Neuronal stem cell (in vitro differentiated cells): ENCODE measurements around the gene ZNF692.
A peak's percentile ranks its signal among the peaks of the same experiment; 100 is the strongest.

Experiments used
- DNase-seq: peaks from one replicate; pipeline ENCODE4 v3.0.0-alpha.2; 2013; ENCODE audit warnings: low spot score
- H2AFZ ChIP-seq: one replicate; pipeline ENCODE4 v1.6.1; 2013; ENCODE audit warnings: mild to moderate bottlenecking, low read length, inconsistent platforms
- H2AK5ac ChIP-seq: 2 replicates; pipeline ENCODE4 v1.6.1; 2013; ENCODE audit warnings: low read depth, mild to moderate bottlenecking, inconsistent platforms, low read length, moderate library complexity, mixed read lengths
- H2BK120ac ChIP-seq: 2 replicates; pipeline ENCODE4 v1.6.1; 2013; ENCODE audit warnings: low read depth, mild to moderate bottlenecking, inconsistent platforms, low read length, moderate library complexity, mixed read lengths
- H2BK12ac ChIP-seq: one replicate; pipeline ENCODE4 v1.6.1; 2013; ENCODE audit warnings: low read length, inconsistent platforms
- H2BK15ac ChIP-seq: 2 replicates; pipeline ENCODE4 v1.6.1; 2013; ENCODE audit warnings: mild to moderate bottlenecking, low read length, inconsistent platforms, mixed read lengths
- H2BK5ac ChIP-seq: one replicate; pipeline ENCODE4 v1.6.1; 2013; ENCODE audit warnings: inconsistent platforms, mild to moderate bottlenecking, low read length, moderate library complexity
- H3K14ac ChIP-seq: one replicate; pipeline ENCODE4 v1.6.1; 2013; ENCODE audit warnings: low read length, inconsistent platforms
- H3K18ac ChIP-seq: 2 replicates; pipeline ENCODE4 v1.6.1; 2013; ENCODE audit warnings: low read length, inconsistent platforms
- H3K23ac ChIP-seq: 2 replicates; pipeline ENCODE4 v1.6.1; 2013; ENCODE audit warnings: low read depth, mild to moderate bottlenecking, mixed read lengths, low read length, inconsistent platforms; ENCODE audit not compliant: poor library complexity
- H3K27ac ChIP-seq: replicated peaks from 3 replicates; pipeline ENCODE4 v1.5.1; 2013; ENCODE audit warnings: low read length, inconsistent platforms
- H3K27me3 ChIP-seq, 3 experiments: 2 replicates each; pipeline ENCODE4 v1.6.1; 2013; ENCODE audit warnings: low read length in 3 of 3, mild to moderate bottlenecking in 2 of 3, inconsistent platforms in 1 of 3, low read depth in 1 of 3, mixed read lengths in 1 of 3, moderate library complexity in 1 of 3; ENCODE audit not compliant: control insufficient read depth in 3 of 3, insufficient read depth in 3 of 3
- H3K36me3 ChIP-seq, 2 donors: replicated peaks in 1 of 2; 2 replicates each; pipeline ENCODE4 v1.6.1; 2013; ENCODE audit warnings: low read length in 2 of 2; ENCODE audit not compliant: control insufficient read depth in 2 of 2, insufficient read depth in 2 of 2
- H3K4ac ChIP-seq: 2 replicates; pipeline ENCODE4 v1.6.1; 2013; ENCODE audit warnings: inconsistent platforms, mild to moderate bottlenecking, low read length, moderate library complexity
- H3K4me1 ChIP-seq, 2 donors: 1 replicate in 1 of 2; 2 replicates in 1 of 2; pipeline ENCODE4 v1.6.1; 2013; ENCODE audit warnings: low read length in 2 of 2, low read depth in 1 of 2; ENCODE audit not compliant: control insufficient read depth in 2 of 2, insufficient read depth in 1 of 2
- H3K4me2 ChIP-seq: one replicate; pipeline ENCODE4 v1.6.1; 2013; ENCODE audit warnings: mild to moderate bottlenecking, low read length, inconsistent platforms; ENCODE audit not compliant: insufficient read depth, poor library complexity, severe bottlenecking
- H3K4me3 ChIP-seq, 2 donors: 2 replicates each; pipeline ENCODE4 v1.5.1; 2013; ENCODE audit warnings: low read length in 2 of 2, mild to moderate bottlenecking in 2 of 2, inconsistent platforms in 1 of 2, moderate library complexity in 1 of 2
- H3K79me1 ChIP-seq: one replicate; pipeline ENCODE4 v1.6.1; 2013; ENCODE audit warnings: low read depth, mild to moderate bottlenecking, inconsistent platforms, low read length, moderate library complexity
- H3K9ac ChIP-seq: one replicate; pipeline ENCODE4 v1.6.1; 2013; ENCODE audit warnings: mild to moderate bottlenecking, low read depth, low read length, inconsistent platforms; ENCODE audit not compliant: poor library complexity
- H3K9me3 ChIP-seq, 2 donors: replicated peaks in 1 of 2; 2 replicates each; pipeline versions ENCODE3 to v1.6.1; 2013; ENCODE audit warnings: low read length in 2 of 2, mild to moderate bottlenecking in 2 of 2, inconsistent platforms in 1 of 2, low read depth in 1 of 2, mixed read lengths in 1 of 2, moderate library complexity in 1 of 2; ENCODE audit not compliant: control insufficient read depth in 2 of 2, insufficient read depth in 1 of 2
- H4K8ac ChIP-seq: one replicate; pipeline ENCODE4 v1.6.1; 2013; ENCODE audit warnings: low read depth, mild to moderate bottlenecking, inconsistent platforms, low read length, moderate library complexity
- H4K91ac ChIP-seq: one replicate; pipeline ENCODE4 v1.6.1; 2013; ENCODE audit warnings: low read length, low read depth, mild to moderate bottlenecking, inconsistent platforms; ENCODE audit not compliant: poor library complexity
- WGBS, 2 donors: extraction: QIAGEN DNeasy Blood & Tissue Kit; methylation state at CpG; one replicate each; pipeline ENCODE4 v1.1.7; 2013; ENCODE audit warnings: missing lambda C conversion rate in 2 of 2, mixed read lengths in 1 of 2; ENCODE audit not compliant: insufficient read length in 2 of 2, insufficient replicate concordance in 1 of 2; ENCODE audit errors: extremely low coverage in 2 of 2; 5-methylcytosine and 5-hydroxymethylcytosine counted together

Gene ZNF692

DNA sequence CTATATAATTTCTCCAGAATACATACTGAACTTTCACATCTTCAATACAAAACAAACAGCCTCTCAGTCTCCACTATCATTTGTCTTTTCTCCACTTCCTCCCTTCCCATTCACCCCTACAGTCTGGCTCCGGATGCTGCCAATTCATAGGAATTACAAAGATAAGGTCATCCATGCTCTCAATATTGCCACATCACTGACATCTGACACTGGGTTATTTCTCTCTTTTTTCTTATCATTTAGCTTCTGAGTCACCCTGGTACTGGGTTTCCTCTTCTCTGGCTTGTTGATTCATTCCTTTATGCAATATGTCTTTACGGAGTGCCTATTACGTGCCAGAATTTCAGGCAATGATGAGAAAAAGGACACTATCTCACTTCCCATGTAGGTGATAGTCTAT lies 30.0 kb downstream of the ZNF692 start:
- Histone ChIP-seq H2AFZ (no peak overlapping the region), H2BK5ac (no peak overlapping the region), H4K8ac (no peak overlapping the region), H3K9ac (no peak overlapping the region), H3K18ac (no peak overlapping the region), H3K4me3 (no peak overlapping the region), H3K4me2 (no peak overlapping the region), H3K27ac (no peak overlapping the region), H3K4me1 (peaks cover 8 to 13% of the 10 kb centered on the region in 2 donors), H2BK15ac (no peak overlapping the region), H2BK12ac (no peak overlapping the region), H3K27me3 (no peaks in the 10 kb centered on the region), H2AK5ac (no peak overlapping the region), H3K79me1 (peaks cover 11% of the 10 kb centered on the region), H3K4ac (no peak overlapping the region), H4K91ac (no peak overlapping the region), H3K9me3 (no peaks in the 10 kb centered on the region), H2BK120ac (no peak overlapping the region), H3K14ac (no peak overlapping the region), H3K23ac (no peak overlapping the region), H3K36me3 (peaks cover 6 to 10% of the 10 kb centered on the region in 2 donors)
- no peak for DNase-seq
- no CpG with 5 or more reads among the region's 3 CpGs for WGBS, 2 donors

DNA sequence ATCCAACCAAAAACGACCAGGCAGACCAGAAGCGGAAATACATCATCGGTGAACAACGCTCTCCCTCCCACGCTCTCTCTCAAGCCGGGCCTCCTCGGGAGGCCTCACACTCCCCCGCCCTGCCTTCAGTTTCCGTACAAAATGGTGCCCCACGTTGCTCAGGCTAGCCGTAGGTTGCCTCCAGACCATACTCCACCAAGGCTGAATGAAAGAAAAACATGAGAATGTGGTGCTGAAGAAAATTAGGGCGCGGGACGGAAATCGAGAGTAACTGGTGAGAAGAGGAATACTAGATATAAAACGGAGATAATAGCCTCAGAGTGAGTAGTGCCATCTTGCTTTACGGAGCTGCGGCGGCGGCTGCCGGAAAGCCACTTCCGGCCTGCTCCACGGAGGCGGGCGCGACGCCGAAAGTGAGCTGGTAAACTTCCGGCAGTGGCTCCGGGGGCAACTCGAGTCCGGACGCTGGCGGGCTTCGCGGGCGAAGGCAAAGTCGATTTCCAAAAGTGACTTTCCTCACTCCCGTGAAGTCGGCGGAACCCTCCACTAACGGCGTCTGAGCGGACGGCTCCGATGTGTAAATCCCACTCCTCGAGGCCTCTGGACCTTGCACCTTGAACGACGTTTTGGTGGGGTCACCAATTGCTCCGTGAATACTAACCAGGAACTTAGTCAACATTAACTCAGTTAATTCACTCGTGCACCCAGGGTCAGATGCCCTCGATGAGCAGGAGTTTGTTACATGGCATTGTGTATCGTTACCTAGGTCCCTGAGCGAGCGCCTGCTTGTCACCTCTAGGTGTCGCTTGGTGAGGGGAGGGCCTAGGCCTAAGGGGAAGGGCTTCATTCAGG lies 32.8 kb downstream of the ZNF692 start, which contains the start of gene SH3BP5L:
Gene SH3BP5L, minus strand, starts transcription at position 7 of the 852 bp plus-strand sequence. CDS start 980 bp downstream, outside the sequence.
- H2BK15ac ChIP-seq, result no peak within 1 kb of the TSS
- WGBS, 2 donors, result no CpG with 5 or more reads among the region's 56 CpGs
- peak within 1 kb of the TSS; percentile 75 for H3K4me2 ChIP-seq

DNA sequence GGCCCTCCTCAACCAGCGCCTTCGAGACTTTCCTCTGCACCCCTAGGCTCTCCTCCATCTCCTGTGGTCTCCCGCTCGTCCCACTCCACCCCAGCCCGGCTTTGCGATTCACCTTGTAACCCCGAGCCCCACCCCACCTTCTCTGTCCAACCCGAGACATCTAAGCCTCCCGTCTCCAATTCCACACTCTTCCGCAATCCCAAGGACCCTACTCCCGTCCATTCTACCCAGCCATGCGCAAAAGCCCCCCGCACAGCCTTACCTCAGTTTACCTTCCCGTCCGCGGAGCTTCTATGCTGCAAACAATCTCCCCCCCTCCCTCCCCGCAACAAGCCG lies 33.3 kb downstream of the ZNF692 start:
- H3K4me3 ChIP-seq, result peak overlapping the region; percentile 71 to 92
- H3K36me3 ChIP-seq, result peaks cover 18 to 39% of the 10 kb centered on the region in 2 donors
- no peak overlapping the region for H2BK120ac ChIP-seq
- H2AFZ ChIP-seq, result peak overlapping the region; percentile 96
- H3K9ac ChIP-seq, result peak overlapping the region; percentile 87
- peaks cover 8 to 13% of the 10 kb centered on the region in 2 donors for H3K4me1 ChIP-seq
- H3K18ac ChIP-seq, result peak overlapping the region; percentile 91
- no peaks in the 10 kb centered on the region for H3K9me3 ChIP-seq
- H3K4me2 ChIP-seq, result peak overlapping the region; percentile 75
- peak overlapping the region; percentile 28 for H2AK5ac ChIP-seq
- peak overlapping the region; percentile 49 for H3K23ac ChIP-seq
- H4K8ac ChIP-seq, result no peak overlapping the region
- H3K27me3 ChIP-seq, result no peaks in the 10 kb centered on the region
- DNase-seq, result no peak
- no peak overlapping the region for H3K4ac ChIP-seq
- H2BK5ac ChIP-seq, result peak overlapping the region; percentile 30
- no peak overlapping the region for H3K27ac ChIP-seq
- H2BK12ac ChIP-seq, result no peak overlapping the region
- H3K14ac ChIP-seq, result no peak overlapping the region
- no CpG with 5 or more reads among the region's 18 CpGs for WGBS, 2 donors
- peaks cover 18% of the 10 kb centered on the region for H3K79me1 ChIP-seq
- H4K91ac ChIP-seq, result no peak overlapping the region
- no peak overlapping the region for H2BK15ac ChIP-seq

More for the DNA sequence above, 32.8 kb downstream of the ZNF692 start, which contains the start of gene SH3BP5L:
- H3K9me3 ChIP-seq, result no peaks in the 10 kb centered on the region
- H3K4me3 ChIP-seq, result peak within 1 kb of the TSS; percentile 71 to 92
- H2BK5ac ChIP-seq, result peak within 1 kb of the TSS; percentile 30
- no peak within 1 kb of the TSS for H4K8ac ChIP-seq
- peak within 1 kb of the TSS; percentile 93 for H3K18ac ChIP-seq
- no peak within 1 kb of the TSS for H3K4ac ChIP-seq
- peaks cover 18% of the 10 kb centered on the region for H3K79me1 ChIP-seq
- H3K23ac ChIP-seq, result peak within 1 kb of the TSS; percentile 49
- H2AFZ ChIP-seq, result peak within 1 kb of the TSS; percentile 96
- H3K27ac ChIP-seq, result peak within 1 kb of the TSS; percentile 79
- H2AK5ac ChIP-seq, result peak within 1 kb of the TSS; percentile 28
- peak within 1 kb of the TSS; percentile 94 for H3K9ac ChIP-seq
- H4K91ac ChIP-seq, result no peak within 1 kb of the TSS
- H3K27me3 ChIP-seq, result no peaks in the 10 kb centered on the region
- peaks cover 8 to 13% of the 10 kb centered on the region in 2 donors for H3K4me1 ChIP-seq
- peaks cover 18 to 33% of the 10 kb centered on the region in 2 donors for H3K36me3 ChIP-seq
- H2BK12ac ChIP-seq, result no peak within 1 kb of the TSS
- peak within 1 kb of the TSS; percentile 5 for H3K14ac ChIP-seq
- DNase-seq, result peak; percentile 85
- H2BK120ac ChIP-seq, result no peak within 1 kb of the TSS

DNA sequence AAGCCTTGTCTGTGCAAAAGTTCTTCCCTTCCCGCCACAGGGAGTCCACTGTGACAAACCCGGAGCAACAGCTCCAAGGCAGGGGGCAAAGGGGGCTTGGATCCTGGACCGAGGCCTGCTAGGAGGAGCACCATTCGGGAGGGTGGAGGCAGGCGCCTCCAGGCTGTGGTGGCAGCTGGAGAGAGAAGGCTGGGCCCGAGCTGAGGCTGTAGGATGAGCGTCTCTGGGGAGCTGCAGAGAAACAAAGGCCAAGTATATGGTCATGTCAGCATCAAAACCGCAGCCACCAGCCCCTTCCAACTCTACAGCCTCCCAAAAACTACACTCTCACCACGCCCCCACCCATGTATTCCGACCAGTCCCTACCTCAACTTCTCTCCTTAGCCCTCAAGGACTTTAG lies 33.7 kb downstream of the ZNF692 start:
- Histone ChIP-seq H3K14ac (peak overlapping the region; percentile 5), H3K9me3 (no peaks in the 10 kb centered on the region), H3K4me3 (peak overlapping the region; percentile 71 to 92), H3K18ac (peak overlapping the region; percentile 91), H3K36me3 (peaks cover 19 to 43% of the 10 kb centered on the region in 2 donors), H3K23ac (peak overlapping the region; percentile 40), H3K27ac (no peak overlapping the region), H2BK5ac (peak overlapping the region; percentile 30), H2BK15ac (no peak overlapping the region), H3K4me2 (peak overlapping the region; percentile 75), H3K79me1 (peaks cover 18% of the 10 kb centered on the region), H3K4ac (no peak overlapping the region), H2BK12ac (no peak overlapping the region), H2BK120ac (no peak overlapping the region), H2AK5ac (peak overlapping the region; percentile 28), H3K9ac (peak overlapping the region; percentile 87), H4K91ac (no peak overlapping the region), H3K4me1 (peaks cover 8 to 13% of the 10 kb centered on the region in 2 donors), H4K8ac (no peak overlapping the region), H3K27me3 (no peaks in the 10 kb centered on the region), H2AFZ (peak overlapping the region; percentile 96)
- WGBS, 2 donors, result no CpG with 5 or more reads among the region's 10 CpGs
- DNase-seq, result no peak
